GM18861 (cell line): ENCODE results near the gene KCNH1.
A peak's percentile ranks its signal among the peaks of the same experiment; 100 is the strongest.
"Not testable (repeated sequence)": the region's sequence is repeated elsewhere in the genome, so short reads cannot be mapped to it uniquely, and the experiment has no call there.

ENCODE experiments used
- ATAC-seq: cut with Tn5 transposase; IDR thresholded peaks from one replicate; pipeline ENCODE4 v1.9.1; 2021; ENCODE audit not compliant: unreplicated experiment

KCNH1 gene

DNA sequence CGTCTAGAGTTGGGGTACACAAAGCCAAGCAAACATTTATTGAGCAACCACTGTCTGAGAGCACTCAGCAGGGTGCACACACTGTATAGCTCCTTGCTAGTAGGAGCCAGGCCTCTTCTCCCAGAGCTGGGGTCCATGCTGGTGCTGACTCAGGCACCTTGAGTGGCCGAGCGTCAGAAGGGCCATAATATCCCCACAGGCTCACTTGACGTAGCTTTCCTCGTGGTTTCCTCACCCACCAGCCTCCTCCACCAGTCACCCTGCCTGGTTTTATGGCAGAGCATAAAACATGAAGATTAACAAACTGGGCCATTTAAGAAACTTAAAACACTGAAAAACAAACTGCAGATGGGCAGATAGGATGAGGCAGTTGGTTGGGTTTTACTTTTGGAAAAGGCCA, 443.7 kb downstream of the KCNH1 start:
- ATAC-seq, result no peak

DNA sequence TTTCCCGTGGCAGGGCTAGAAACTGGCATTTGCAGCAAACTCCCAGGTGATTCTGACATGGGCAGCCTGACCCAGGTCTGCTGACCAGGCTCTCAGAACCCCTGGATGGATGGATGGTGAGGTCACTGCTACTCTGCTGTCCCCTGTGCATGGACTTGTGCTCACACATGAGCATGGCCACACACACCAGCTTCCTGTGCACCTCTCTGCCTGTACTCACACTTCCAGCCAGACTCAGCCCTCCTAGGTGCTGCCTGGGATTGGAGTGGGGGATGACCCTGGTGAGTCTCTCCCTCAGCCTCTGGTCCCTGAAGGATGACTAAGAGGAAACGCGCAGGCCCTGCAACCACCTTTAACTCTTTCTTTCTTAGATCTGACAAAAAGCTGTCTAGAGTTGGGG, 444.1 kb downstream of the KCNH1 start:
- no peak for ATAC-seq

DNA sequence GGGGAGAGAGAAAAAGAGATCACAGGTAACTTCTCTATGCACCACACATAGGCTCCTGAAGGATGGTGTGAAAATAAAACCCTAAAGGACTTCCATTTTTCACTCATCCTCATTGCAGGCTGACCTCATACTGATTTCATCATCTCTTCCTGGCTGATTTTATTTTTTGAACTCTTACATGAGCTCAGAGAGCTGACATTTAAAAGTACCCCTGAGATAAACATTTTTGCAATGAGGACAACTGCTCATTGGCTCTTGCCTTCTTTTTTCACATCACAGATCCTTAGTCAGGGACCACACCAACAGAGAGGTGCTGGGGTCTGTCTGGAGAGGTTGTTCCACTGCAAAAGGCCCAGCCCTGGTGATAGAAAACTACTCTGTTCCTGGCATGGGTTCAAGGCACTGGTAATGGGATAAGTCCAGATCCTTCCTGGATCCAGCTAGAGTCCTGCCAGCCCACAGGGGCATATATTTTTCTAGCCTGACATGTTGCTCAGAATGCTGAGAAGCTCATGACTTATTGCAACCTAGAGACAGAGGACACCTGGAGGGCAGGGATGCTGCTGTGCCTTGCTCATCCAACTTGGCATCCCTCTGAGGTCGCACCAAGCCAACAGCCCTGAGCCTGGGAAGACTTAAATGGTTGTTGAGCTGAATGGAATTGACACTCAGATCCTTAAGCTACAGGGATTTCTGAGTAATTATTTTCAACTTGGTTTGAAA, 445.3 kb downstream of the KCNH1 start:
- ATAC-seq, result no peak

DNA sequence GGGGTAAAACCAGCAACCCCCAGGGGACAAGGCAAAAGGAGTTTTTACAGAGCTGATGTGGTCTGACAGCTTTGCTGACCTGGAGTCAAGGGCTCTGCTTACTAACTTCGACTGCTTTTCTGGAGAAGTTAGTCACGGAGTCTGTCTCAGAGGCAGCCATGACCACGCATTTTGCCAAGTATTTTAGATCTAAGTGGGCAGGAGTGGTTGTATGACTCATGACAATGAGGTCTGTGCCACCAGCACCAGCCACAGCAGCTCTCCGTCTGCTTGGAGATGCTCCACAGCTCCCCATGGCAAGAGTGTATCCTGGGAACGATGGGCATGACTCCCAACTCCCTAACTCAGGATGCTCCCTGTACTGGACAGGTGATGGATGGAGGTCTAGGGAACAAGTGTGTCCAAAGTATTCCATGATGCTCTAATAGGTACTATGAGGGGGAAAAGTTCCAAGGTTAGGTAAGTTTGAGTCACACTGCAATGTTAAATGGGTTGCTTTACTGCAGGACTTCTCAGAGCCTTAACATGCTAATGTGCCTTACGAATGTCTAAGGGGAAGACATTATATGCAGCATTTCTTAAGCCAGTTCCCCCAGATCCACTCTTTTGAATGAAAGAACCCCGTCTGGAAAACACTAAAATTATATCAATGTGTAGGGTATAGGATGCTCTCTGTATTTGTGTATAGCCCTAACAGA, 446.2 kb downstream of the KCNH1 start:
- ATAC-seq, result no peak

DNA sequence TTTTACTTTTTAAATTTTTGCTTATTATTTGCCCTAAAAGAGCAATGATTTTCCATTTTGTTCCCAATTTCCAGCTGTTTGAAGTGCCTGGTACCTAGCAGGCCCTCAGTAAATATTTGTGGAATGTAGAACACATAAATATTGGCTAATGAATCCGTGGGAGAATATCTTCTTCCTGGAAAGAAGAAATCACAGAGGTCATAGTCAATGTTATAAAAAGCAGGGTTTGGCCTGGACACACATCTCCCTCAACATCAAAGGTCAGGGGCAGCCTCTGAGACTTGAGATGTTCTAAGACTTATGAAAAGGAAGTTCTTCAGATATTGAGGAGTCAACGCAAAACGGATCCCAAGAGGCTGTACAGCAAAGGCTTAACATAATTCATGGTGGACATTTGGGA, 447.1 kb downstream of the KCNH1 start:
- no peak for ATAC-seq

DNA sequence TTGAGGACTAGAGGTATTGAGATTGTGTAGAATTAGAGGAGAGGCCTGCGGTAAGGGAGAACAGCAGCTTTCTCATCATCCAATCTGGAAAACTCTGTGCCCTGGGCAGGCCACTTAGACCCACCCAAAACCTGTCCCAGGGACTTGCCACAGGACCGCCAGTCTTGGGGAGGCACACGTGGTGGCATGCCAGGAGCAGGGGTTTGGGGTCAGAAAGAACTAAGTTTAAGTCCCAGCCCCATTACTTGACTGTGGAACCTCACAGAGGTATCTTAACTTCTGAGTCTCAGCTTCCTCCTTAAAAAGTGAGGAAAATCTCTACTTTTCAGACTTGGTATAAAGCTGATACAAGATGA, 448.7 kb downstream of the KCNH1 start:
- ATAC-seq, result peak; percentile 3

DNA sequence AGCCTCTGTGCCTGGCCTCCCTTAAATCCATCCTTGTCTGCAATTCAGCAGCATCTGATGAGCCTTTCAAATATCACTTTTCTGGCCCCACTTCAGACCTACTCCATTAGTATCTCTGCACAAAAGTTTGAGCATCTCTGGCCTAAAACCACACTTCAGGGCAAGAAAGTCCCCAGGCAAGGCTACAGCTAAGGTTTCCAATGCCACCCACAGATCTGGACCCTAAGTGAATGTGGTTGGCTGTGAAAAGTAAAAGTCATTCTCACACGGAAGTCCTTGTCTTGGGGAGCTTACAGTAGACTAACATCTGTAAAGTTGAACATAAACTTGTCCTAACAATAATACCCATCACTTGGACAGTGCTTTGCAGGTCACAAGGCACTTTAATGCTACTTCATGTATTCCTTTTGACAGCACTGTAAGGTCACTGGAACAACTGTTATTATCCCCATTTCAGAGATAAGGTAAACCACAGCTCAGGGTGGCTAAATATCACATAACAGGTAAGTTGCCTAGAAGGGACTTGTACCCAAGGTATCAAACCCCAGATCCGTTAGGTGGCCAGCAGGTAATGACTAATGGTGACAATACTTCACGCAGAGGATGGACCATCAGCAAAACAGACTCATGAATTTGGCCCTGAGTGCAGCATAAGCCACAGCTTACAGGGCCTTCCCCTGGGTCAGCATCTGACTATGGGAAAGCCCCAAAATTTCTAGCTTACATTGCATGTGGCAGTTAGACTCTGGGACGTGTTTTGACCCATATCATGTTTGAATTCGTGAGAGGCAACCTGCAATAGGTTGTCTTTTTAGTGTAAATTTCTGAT, 449.3 kb downstream of the KCNH1 start:
- peak; percentile 89 for ATAC-seq

DNA sequence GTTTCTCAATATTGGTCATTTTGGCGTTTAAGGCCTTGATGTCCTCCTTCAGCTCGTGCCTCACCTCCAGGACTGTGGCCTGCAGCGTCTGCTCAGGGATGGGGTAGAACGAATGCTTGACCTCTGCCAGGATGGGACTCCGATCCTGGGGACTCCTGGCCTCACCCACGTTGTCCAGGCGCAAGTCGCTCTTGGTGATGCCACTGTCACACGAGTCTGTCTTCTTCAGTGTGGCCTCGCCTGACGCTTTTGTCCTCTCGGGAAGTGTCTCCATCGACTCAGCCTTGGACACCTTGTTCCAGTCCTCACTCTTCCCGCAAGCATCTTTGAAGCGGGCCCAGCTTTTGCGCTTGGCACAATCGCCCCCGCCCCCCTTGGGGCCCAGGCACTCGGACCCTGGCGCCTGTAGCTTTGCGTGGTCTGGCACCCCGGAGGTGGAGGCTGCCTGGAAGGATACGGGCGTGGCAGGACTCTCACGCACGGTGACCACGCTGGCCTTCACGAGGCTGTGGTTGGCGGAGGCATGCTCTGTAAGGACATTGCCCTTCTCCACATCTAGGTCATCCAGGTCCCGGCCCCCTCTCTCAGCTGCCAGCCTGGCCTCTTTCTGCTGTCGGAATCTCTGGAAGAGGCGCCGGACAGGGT, 450.4 kb downstream of the KCNH1 start:
- no peak for ATAC-seq

DNA sequence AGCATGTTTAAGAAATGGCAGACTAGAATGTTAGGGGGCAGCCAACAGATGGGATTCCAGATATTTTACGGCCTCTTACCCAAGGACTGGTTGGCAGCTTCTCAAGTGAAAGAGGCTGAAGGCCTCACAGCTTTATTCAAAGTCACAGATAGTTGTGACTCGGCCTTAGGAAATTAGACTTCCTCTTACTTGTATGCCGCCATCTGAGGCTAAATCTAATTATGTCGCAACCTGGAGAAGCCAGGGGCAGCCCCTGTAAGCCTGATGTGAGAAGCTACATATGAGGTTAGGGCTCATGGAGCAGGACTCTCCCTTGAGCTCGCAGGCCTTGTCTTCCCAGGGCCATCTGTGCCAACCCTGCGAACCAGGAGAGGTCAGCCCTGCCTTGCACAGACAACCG, 452.8 kb downstream of the KCNH1 start:
- ATAC-seq, result no peak

DNA sequence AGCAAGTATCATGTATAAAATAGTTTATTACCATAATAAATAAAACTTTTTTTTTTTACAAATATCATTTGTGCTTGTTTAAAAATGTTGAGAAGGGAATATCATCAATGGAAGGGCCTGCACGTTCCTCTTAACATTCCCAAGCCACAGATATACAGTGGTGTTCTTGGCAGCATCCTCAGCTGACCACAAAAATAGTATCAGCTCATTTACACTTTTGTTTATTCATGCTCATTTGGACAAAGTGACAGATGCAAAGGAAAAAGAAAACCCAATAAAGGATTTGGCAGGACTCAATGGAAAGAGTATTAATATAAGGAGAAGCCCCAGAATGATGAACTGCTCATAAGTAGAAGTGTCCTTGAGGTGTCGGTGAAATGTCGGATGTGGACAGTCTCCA, 455.6 kb downstream of the KCNH1 start:
- no peak for ATAC-seq

DNA sequence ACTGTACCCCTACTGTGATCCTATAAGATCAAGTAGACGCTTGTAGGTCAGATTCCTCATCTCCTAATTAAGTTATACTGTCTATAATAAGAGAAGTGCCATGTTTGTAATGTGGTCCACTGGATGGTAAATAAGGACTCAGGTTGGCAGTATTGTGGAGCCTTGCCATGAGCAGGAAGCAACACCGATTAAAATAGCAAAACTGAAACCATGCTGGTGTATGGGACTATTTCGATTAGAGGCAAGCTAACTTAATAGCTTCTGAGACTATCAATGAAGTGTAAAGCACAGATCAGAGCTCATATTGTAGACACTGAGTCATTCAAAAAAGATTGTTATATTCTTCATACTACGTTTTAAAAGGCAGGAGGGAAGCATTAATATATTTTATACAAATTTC, 456.4 kb downstream of the KCNH1 start:
- ATAC-seq, result no peak

DNA sequence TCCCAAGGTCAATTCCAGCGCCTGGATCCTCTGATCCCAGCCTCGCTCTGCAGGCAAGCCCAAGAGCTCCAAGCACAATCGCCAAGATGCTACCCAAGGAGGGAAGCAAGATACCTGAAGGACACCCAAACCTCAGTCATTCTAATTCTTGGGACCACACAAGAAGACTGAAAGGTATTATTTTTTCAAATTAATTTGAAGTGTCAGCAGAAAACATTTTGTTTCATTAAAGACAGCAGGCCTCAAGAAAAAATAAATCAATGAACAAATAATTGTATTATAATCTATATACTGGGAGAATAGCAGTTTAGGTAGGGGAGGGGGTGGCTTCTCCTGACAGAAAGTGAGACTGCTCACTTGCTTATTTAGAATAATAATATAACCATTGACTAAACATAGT, 457.4 kb downstream of the KCNH1 start:
- no peak for ATAC-seq

DNA sequence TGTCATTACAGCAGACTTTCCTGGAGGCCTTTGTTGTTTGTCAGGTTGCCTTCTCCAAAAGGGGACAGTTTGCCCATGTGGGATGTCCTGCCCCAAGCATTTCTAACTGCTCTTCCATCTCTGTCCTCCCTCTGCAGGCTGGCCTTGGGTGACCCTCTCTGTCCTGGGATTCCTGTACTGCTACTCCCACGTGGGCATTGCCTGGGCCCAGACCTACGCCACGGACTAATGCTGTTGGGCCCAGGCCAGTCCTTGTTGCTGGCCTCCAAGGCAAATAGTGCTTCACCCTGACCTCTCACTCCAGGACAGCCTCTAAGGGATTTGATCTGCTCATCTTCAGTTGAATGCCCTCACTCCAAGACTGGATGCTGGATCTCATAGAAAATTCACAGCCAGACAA, 459.8 kb downstream of the KCNH1 start:
- ATAC-seq, result no peak

DNA sequence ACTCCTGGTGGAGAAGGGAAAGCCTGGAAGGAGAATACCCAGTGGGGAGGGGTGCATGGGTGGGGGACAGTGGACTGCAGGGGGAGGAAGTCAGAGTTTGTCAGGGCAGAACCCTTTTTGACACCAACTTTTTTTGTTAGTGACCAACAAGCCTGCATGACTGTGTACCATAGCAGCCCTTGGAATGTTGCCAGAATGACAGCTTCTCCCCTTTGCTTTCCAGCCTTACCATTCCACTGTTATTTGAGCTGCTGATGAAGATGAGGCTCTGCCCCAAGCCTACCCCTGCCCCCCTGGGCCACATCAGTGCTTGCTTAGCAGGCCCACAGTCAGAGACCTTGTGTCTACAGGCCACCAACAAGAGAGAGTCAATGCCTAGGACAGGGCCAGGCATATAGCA, 464.0 kb downstream of the KCNH1 start:
- ATAC-seq, result no peak

DNA sequence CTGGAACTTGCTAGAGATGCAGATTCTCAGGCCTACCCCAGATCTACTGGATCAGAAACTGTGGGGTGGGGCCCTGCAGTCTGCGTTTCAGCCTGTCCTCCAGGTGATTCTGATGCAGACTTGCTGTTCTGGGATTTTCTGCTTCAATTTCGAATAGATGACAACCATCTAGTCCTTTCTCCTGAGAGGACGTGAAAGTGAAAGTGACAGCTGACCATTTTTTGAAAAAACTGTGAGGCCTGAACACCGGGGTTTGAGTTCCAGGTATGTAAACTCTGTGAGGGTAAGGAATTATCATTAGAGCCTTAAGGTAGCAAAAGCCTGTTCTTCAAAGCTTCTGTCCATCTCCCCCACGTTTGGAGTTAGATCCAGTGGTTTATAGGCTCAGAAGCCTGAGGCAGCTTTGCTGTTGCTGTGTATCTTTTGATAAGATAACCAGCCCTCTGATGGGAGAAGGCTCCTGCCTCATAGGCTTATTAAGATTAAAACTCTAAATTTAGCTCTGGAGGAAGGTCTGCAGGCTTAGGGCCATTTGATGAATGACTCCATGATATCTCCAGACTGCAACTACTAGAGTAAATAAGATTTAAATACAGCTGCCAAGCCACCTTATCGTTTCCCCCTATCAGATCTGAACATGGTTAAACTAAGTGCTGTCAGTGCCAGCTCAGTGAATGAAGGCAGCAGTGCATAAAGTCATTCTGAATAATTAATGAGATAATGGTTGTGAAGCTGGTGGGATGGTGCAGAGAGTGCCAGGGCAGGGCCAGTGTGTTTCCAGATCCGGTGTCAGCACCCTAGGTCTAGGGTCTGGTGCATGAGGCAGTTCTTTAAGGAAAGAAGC, 470.0 kb downstream of the KCNH1 start:
- no peak for ATAC-seq

DNA sequence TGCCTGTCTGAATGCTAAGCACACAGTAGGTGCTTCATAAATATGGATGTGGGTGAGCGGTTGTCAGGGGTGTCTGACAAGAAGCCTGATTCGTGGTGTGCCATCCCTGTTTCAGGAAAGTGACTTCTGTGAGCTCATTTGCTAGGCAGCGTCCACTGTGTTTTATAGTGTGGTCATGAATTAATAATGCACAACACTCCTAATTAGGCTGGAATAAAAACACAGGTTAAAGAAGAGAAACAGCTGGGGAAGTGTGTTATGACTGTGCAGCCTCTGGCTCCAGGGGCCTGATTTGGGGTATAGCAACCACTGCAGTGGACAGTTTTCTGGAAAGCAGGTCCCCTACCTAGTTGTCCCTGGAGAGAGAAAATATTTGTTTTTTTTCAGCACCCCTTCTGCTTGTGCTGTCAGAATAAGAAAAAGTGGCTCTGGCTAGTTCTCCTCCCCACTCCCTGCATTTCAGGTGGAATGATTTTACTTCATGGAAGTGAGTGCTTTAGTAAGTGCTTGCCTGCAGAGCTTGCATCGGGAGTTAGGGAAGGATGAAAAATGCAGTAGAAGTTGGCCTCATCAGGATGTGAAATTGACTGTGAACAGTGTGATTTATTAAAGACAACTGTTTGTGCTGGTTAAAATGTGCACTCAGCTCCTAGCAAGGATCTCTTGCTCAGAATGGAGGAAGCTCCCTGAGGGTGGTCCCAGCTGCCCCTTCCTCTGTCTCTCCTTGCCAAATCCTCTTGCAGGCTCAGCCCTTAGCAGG, 471.5 kb downstream of the KCNH1 start:
- ATAC-seq, result no peak

DNA sequence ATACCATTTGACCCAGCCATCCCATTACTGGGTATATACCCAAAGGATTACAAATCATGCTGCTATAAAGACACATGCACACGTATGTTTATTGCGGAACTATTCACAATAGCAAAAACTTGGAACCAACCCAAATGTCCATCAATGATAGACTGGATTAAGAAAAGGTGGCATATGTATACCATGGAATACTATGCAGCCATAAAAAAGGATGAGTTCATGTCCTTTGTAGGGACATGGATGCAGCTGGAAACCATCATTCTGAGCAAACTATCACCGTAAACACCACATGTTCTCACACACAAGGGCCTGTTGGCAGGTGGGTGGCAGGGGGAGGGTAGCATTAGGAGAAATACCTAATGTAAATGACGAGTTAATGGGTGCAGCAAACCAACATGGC, 472.4 kb downstream of the KCNH1 start:
- not testable (repeated sequence) for ATAC-seq

DNA sequence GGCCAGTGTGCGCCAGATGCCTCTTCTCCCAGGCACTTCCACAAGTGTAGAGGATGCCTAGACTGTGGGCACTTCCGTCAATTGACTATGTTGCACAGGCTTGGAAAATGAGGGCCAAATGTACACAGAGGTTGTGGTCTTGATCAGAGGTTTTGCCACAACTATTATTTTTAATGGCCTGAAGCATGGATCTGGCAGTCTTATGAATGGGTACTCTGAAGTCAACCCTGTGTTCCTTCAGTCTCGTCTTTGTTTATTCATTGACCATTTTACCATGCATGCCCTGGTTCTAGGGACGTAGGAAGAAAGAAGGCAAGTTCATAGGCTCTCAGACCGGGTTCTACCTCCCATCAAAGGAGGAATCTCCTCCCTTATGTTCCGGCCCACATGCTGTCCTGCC, 476.1 kb downstream of the KCNH1 start:
- ATAC-seq, result no peak

DNA sequence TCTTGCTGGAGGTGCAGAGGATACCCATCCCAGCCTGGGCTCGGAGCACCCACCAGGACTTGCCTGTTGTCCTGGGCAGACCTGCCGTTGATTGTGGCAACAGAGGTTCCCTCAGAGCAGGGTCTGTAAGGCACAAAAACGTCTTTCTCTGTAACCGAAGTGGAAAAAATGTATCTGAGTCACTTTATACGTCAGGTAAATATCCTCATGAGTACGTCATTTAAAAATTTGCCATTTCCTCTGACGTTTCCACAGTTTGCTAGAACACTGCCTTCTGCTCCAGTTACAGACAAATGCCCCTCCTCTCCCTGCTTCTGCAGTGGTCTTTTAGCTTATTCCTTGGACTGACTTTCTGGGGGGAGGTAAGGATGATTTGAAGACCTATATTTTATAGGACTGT, 478.4 kb downstream of the KCNH1 start:
- ATAC-seq, result no peak
